ENCODE data around the gene HSD17B8.

- TF ChIP-seq EZH2phosphoT487 (IDR thresholded peaks at IDR 0.05; ENCODE audit: borderline replicate concordance, low read length): no peak
- TF ChIP-seq, protein P1, sequence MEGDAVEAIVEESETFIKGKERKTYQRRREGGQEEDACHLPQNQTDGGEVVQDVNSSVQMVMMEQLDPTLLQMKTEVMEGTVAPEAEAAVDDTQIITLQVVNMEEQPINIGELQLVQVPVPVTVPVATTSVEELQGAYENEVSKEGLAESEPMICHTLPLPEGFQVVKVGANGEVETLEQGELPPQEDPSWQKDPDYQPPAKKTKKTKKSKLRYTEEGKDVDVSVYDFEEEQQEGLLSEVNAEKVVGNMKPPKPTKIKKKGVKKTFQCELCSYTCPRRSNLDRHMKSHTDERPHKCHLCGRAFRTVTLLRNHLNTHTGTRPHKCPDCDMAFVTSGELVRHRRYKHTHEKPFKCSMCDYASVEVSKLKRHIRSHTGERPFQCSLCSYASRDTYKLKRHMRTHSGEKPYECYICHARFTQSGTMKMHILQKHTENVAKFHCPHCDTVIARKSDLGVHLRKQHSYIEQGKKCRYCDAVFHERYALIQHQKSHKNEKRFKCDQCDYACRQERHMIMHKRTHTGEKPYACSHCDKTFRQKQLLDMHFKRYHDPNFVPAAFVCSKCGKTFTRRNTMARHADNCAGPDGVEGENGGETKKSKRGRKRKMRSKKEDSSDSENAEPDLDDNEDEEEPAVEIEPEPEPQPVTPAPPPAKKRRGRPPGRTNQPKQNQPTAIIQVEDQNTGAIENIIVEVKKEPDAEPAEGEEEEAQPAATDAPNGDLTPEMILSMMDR (conservative IDR thresholded peaks at IDR 0.05; ENCODE audit: low read depth, low read length): no peak
- TF ChIP-seq EZH2 (IDR thresholded peaks at IDR 0.05; ENCODE audit: low read length, unreplicated experiment): no peak
These were observed 21.3 kb upstream of the HSD17B8 start for GRCh38 chr6:33183071-33183683.

All from PC-3 (cell line).